ENCODE results near the gene PLCH1. TPM values are rescaled to one million over a fixed set of nuclear protein-coding genes. Genes with fewer than 3 reads are reported as not detected.

The PLCH1 gene
- total RNA-seq, 1 experiment from 2014 or later, result 8.9 TPM

- TF ChIP-seq ZNF281 (CRISPR knock-in tag; IDR thresholded peaks at IDR 0.05) (no peak), ELF4 (CRISPR knock-in tag; IDR thresholded peaks at IDR 0.05; ENCODE audit: low read depth) (no peak), ARID4B (CRISPR knock-in tag; IDR thresholded peaks at IDR 0.05; ENCODE audit: borderline replicate concordance) (no peak), RELA (CRISPR knock-in tag; IDR thresholded peaks at IDR 0.05; ENCODE audit: borderline replicate concordance) (no peak), FOXJ3 (CRISPR knock-in tag; IDR thresholded peaks at IDR 0.05; ENCODE audit: borderline replicate concordance) (no peak), SP1 (CRISPR knock-in tag; conservative IDR thresholded peaks at IDR 0.05) (no peak), STAT6 (CRISPR knock-in tag; conservative IDR thresholded peaks at IDR 0.05; ENCODE audit: low read depth) (no peak), ATF3 (CRISPR knock-in tag; conservative IDR thresholded peaks at IDR 0.05) (no peak)
Measured at GRCh38 chr3:155651489-155652218, 93.2 kb downstream of the PLCH1 start (continued).

GRCh38 chr3:155648013-155648591, 96.8 kb downstream of the PLCH1 start:
- ATAC-seq (peak; percentile 75), DNase-seq (ENCODE audit: low spot score) (no peak)
- H3K4me1 Mint-ChIP-seq, result peaks cover 12% of the 10 kb centered on the region
- CTCF ChIA-PET, result interaction anchor here (1.0 to 1.4 kb wide), 4 partner anchors 16 to 292 kb away, joined by 3 to 5 read pairs (median 4); no protein-coding TSS in a partner anchor
- H3K27me3 Mint-ChIP-seq (ENCODE audit: low read depth), result no peaks in the 10 kb centered on the region
- H3K9me3 Mint-ChIP-seq, result no peaks in the 10 kb centered on the region
- POLR2A ChIA-PET, result no interaction called here
- peak overlapping the region; percentile 48; the same call in 1 of the 2 replicates for H3K27ac Mint-ChIP-seq
- no peaks in the 10 kb centered on the region for H3K36me3 Mint-ChIP-seq
- no peak overlapping the region for H3K4me3 Mint-ChIP-seq
- no peak for TF ChIP-seq ZNF423 (CRISPR knock-in tag; IDR thresholded peaks at IDR 0.05)
- TF ChIP-seq HMGXB4 (CRISPR knock-in tag; IDR thresholded peaks at IDR 0.05), result no peak
- TF ChIP-seq SMAD4 (CRISPR knock-in tag; IDR thresholded peaks at IDR 0.05), result no peak
- no peak for TF ChIP-seq PRDM15 (CRISPR knock-in tag; IDR thresholded peaks at IDR 0.05)
- no peak for TF ChIP-seq ZNF232 (CRISPR knock-in tag; IDR thresholded peaks at IDR 0.05)
- no peak for TF ChIP-seq TEAD4 (CRISPR knock-in tag; IDR thresholded peaks at IDR 0.05)
- TF ChIP-seq ZNF281 (CRISPR knock-in tag; IDR thresholded peaks at IDR 0.05), result no peak
